ENCODE data around the gene MCU. TPM values are rescaled to one million over a fixed set of nuclear protein-coding genes. Genes with fewer than 3 reads are reported as not detected.

Gene MCU
- total RNA-seq, 4 donors from 2014 or later = 17.6 to 24.9 (median 20.3) TPM

- ATAC-seq = no peak
- TF ChIP-seq POLR2AphosphoS5 (IDR thresholded peaks at IDR 0.05) (no peak), EP300 (IDR thresholded peaks at IDR 0.05) (no peak), POLR2A (IDR thresholded peaks at IDR 0.05) (no peak)
- TF ChIP-seq, protein P1, sequence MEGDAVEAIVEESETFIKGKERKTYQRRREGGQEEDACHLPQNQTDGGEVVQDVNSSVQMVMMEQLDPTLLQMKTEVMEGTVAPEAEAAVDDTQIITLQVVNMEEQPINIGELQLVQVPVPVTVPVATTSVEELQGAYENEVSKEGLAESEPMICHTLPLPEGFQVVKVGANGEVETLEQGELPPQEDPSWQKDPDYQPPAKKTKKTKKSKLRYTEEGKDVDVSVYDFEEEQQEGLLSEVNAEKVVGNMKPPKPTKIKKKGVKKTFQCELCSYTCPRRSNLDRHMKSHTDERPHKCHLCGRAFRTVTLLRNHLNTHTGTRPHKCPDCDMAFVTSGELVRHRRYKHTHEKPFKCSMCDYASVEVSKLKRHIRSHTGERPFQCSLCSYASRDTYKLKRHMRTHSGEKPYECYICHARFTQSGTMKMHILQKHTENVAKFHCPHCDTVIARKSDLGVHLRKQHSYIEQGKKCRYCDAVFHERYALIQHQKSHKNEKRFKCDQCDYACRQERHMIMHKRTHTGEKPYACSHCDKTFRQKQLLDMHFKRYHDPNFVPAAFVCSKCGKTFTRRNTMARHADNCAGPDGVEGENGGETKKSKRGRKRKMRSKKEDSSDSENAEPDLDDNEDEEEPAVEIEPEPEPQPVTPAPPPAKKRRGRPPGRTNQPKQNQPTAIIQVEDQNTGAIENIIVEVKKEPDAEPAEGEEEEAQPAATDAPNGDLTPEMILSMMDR (IDR thresholded peaks at IDR 0.05) = no peak
- Histone ChIP-seq H3K27ac (no peak overlapping the region), H3K4me1 (no peaks in the 10 kb centered on the region), H3K4me3 (no peak overlapping the region), H3K9me3 (no peaks in the 10 kb centered on the region), H3K36me3 (peaks cover 0 to 47% of the 10 kb centered on the region in 2 donors), H3K27me3 (no peaks in the 10 kb centered on the region)
- 79 to 100% methylated on average over 2 of the region's 2 CpGs for WGBS, 2 donors (ENCODE audit: low coverage in 1 of 2)
These were observed 191.9 kb downstream of the MCU start for GRCh38 chr10:72883861-72884260.

DNA sequence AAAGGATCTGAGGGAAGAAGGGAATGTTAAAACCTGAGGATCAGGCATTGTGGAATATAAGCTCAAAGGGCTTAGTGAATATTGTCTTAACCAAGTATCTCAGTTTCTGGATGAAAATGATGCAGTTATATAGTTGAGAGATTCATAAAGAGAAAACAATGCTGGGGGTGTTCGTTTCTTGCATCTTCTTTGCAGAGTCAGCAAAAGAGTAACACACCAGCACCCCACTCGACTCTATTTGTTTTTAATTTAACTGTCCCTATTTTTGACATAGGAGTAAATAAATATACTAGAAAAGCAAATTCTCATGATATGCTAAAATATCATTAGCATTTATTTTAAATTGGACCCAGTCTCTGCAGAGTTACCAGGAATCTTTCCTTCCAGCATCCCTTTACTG is 194.0 kb downstream of the MCU start:
- no peak for TF ChIP-seq EP300 (IDR thresholded peaks at IDR 0.05)
- TF ChIP-seq, protein P1 (IDR thresholded peaks at IDR 0.05) = no peak
- no peak for TF ChIP-seq POLR2A (IDR thresholded peaks at IDR 0.05)
- TF ChIP-seq POLR2AphosphoS5 (IDR thresholded peaks at IDR 0.05) = no peak
- Histone ChIP-seq H3K4me3 (no peak overlapping the region), H3K27ac (no peak overlapping the region), H3K9me3 (no peaks in the 10 kb centered on the region), H3K4me1 (no peaks in the 10 kb centered on the region), H3K27me3 (no peaks in the 10 kb centered on the region), H3K36me3 (peaks cover 0 to 47% of the 10 kb centered on the region in 2 donors)
- WGBS, 2 donors (ENCODE audit: low coverage in 1 of 2) = 83 to 84% methylated on average over 2 of the region's 2 CpGs
- no peak for ATAC-seq

- Histone ChIP-seq H3K4me1 (no peaks in the 10 kb centered on the region), H3K27ac (no peak overlapping the region), H3K27me3 (no peaks in the 10 kb centered on the region), H3K36me3 (peaks cover 0 to 47% of the 10 kb centered on the region in 2 donors), H3K4me3 (no peak overlapping the region), H3K9me3 (no peaks in the 10 kb centered on the region)
- TF ChIP-seq POLR2AphosphoS5 (IDR thresholded peaks at IDR 0.05) (no peak), POLR2A (IDR thresholded peaks at IDR 0.05) (no peak), EP300 (IDR thresholded peaks at IDR 0.05) (no peak)
- TF ChIP-seq, protein P1 (IDR thresholded peaks at IDR 0.05) = no peak
- 40 to 60% methylated on average over 1 of the region's 1 CpG for WGBS, 2 donors (ENCODE audit: low coverage in 1 of 2)
- no peak for ATAC-seq
These were observed 194.7 kb downstream of the MCU start for GRCh38 chr10:72886621-72887020.

DNA sequence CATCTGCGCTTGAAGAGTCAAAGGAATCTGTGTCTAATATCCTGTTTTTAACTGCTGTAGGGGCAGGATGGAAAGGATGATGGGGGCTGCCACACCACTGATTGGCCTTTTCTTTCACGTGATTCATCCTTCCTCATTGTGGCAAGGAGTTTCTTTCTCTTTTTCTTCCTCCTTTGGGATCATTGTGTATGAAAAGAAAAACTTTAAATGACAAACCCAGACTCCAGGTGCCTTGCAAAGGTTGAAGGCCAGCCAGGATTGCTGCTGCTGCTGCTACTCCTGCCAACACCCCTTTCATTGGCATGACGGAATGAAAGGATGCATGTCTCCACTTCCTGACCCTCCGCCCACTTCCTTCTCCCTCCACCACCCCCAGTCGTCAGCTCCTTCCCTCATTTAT is 195.1 kb downstream of the MCU start:
- WGBS, 2 donors (ENCODE audit: low coverage in 1 of 2) = 39 to 49% methylated on average over 5 of the region's 5 CpGs
- no peak overlapping the region for H3K27ac ChIP-seq
- TF ChIP-seq, protein P1 (IDR thresholded peaks at IDR 0.05) = no peak
- TF ChIP-seq EP300 (IDR thresholded peaks at IDR 0.05) = no peak
- no peak for TF ChIP-seq POLR2AphosphoS5 (IDR thresholded peaks at IDR 0.05)
- no peak for TF ChIP-seq POLR2A (IDR thresholded peaks at IDR 0.05)
- H3K36me3 ChIP-seq = peaks cover 0 to 47% of the 10 kb centered on the region in 2 donors
- H3K4me1 ChIP-seq = no peaks in the 10 kb centered on the region
- ATAC-seq = no peak
- H3K9me3 ChIP-seq = no peaks in the 10 kb centered on the region
- no peak overlapping the region for H3K4me3 ChIP-seq
- H3K27me3 ChIP-seq = no peaks in the 10 kb centered on the region

DNA sequence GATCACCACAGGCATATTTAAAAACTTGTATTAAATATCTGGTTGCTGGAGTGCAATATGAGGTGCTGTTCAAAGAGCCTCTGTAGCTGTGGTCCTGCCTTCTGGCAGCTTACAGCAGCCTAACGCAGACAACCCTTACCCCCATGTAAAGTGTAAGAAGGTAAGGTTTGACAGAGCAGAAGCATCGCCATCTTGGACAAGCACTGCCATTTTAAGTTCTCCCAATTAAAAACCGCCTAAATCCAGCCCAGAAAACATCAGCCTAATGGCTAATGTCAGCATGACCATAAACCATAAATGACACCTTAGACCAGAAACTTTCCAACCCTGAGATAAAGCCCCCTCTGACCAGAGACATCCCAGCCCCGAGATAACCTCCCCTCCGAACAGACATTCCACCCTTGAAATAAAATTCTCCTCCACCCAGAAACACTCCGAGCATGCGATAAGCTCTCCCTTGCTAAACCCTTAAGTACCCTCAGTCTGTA is 196.3 kb downstream of the MCU start:
- no peak for ATAC-seq
- Histone ChIP-seq H3K4me3 (no peak overlapping the region), H3K27ac (no peak overlapping the region), H3K36me3 (peaks cover 0 to 47% of the 10 kb centered on the region in 2 donors), H3K27me3 (no peaks in the 10 kb centered on the region), H3K9me3 (no peaks in the 10 kb centered on the region), H3K4me1 (no peaks in the 10 kb centered on the region)
- TF ChIP-seq, protein P1 (IDR thresholded peaks at IDR 0.05) = no peak
- TF ChIP-seq POLR2AphosphoS5 (IDR thresholded peaks at IDR 0.05) (no peak), EP300 (IDR thresholded peaks at IDR 0.05) (no peak), POLR2A (IDR thresholded peaks at IDR 0.05) (no peak)
- WGBS, 2 donors (ENCODE audit: low coverage in 1 of 2) = 83 to 100% methylated on average over 5 to 7 of the region's 7 CpGs

Data from gastroesophageal sphincter (tissue), 4 donors.